ENCODE measurements around the gene PKP1. TPM values are rescaled to one million over a fixed set of nuclear protein-coding genes. Genes with fewer than 3 reads are reported as not detected.

The PKP1 gene
- total and polyA plus RNA-seq, 2 of the 4 experiments (the other 2 are of a cell fraction): 0.18 to 0.36 TPM

DNA sequence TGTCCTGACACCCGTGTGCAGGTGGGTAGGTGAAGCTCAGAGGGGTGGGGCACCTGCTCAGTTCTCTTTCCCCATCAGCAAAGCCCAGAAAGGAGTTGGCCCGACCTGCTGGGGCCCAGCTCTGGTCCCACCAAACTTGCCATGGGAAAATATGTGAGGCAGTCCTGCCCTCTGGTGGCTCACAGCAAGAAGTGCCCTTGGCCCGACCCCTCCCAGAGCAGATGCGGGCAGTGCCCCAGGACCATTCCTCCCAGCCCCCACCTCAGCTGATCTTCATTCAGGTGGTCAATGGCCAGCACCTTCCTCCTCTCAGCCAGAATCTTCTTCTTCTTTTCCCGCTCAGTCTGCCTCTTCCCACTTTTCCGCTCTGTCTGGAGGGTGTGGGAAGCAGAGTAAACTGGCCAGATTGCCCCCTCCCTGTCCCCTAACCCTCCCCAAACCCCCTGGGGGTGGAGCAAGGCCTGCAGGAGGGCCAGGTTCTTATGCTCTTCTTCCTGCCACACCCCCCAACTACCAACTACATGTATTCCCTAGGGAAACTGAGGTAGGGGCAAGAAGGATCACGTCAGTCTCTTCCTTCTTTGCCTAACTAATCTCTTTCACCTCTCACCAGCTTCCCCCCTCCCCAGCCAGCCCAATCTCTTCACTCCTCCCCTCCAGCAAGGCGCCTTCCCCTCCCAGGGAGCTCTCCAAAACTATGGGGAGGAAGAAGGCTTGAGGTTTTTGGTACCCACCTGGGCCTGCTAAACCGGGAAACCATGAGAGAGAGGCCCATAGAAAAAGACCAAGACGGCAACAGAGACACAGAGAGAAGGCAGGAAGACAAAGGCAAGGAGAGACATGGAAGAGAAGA lies 78.6 kb downstream of the PKP1 start (continued):
- no peak for TF ChIP-seq BHLHE40 (IDR thresholded peaks at IDR 0.05; ENCODE audit: low read depth, low read length)

DNA sequence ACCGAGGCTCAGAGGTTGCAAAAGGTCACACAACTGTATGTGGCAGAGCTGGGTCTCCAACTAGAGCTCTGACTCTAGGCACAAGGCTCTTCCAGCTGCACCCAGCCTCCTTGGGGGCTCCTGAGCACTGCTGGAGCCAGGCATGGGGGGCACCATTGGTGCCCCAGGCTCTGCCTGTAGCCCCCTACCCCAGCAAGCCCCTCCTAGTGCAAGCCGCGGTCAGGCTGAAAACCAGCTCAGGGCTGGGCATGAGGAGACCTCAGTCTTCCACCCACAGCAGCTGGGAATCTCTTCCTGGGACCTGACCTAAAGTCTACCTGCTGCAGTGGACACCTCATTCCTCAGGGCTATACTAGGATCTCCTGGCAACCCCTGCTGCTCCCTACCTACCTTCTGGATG lies 79.6 kb downstream of the PKP1 start:
- Histone ChIP-seq H2BK20ac (ENCODE audit: low read depth, low read length) (no peak overlapping the region), H2AFZ (replicated peaks; ENCODE audit: low read length, poor library complexity) (no peak overlapping the region), H2AK5ac (ENCODE audit: low read depth, low read length) (no peak overlapping the region), H3K4ac (ENCODE audit: low read depth, low read length) (no peak overlapping the region), H3K27me3 (ENCODE audit: control insufficient read depth, insufficient read depth, low read length) (peaks cover 71% of the 10 kb centered on the region), H3K79me1 (ENCODE audit: low read depth in 1 of 2, low read length in 2 of 2) (no peaks in the 10 kb centered on the region), H3K9me3 (ENCODE audit: control insufficient read depth, insufficient read depth, low read length) (no peaks in the 10 kb centered on the region), H3K4me1 (ENCODE audit: control insufficient read depth, insufficient read depth, low read length) (no peaks in the 10 kb centered on the region), H2BK15ac (ENCODE audit: low read depth, low read length) (no peak overlapping the region), H3K4me2 (ENCODE audit: low read depth, low read length) (no peak overlapping the region), H3K4me3 (ENCODE audit: insufficient read depth, low read depth, low read length) (no peak overlapping the region), H3K9me1 (ENCODE audit: insufficient read depth, low read length) (no peaks in the 10 kb centered on the region), H2BK5ac (ENCODE audit: low read depth, low read length, poor library complexity, severe bottlenecking) (no peak overlapping the region), H2BK120ac (ENCODE audit: low read depth, low read length) (no peak overlapping the region), H3K36me3 (ENCODE audit: control insufficient read depth, insufficient read depth, low read length) (no peaks in the 10 kb centered on the region), H4K8ac (ENCODE audit: low read depth in 2 of 2, low read length in 2 of 2) (no peak overlapping the region), H4K91ac (ENCODE audit: insufficient read depth, low read depth, low read length) (no peak overlapping the region), H3K56ac (ENCODE audit: extremely low read depth, insufficient read depth, low read length) (no peak overlapping the region), H3K18ac (ENCODE audit: low read depth, low read length) (no peak overlapping the region), H2AK9ac (replicated peaks; ENCODE audit: low read depth, low read length, poor library complexity) (no peak overlapping the region), H3K27ac (ENCODE audit: insufficient read depth, low read length) (no peak overlapping the region), H3K9ac (ENCODE audit: low read depth, low read length) (no peak overlapping the region), H4K5ac (ENCODE audit: low read depth, low read length) (no peak overlapping the region), H3K14ac (replicated peaks; ENCODE audit: low read depth, low read length) (no peak overlapping the region), H4K20me1 (ENCODE audit: insufficient read depth, low read length) (no peaks in the 10 kb centered on the region; the same call in 1 of the 2 replicates), H3K23ac (ENCODE audit: low read depth, low read length) (no peak overlapping the region)
- POLR2A ChIA-PET (ENCODE audit: unreplicated experiment): no interaction called here
- dilution Hi-C loops (cut with HindIII; ENCODE audit: low sequenced_read_pairs, unreplicated experiment): no loop called here
- no peak for DNase-seq
- ATAC-seq (ENCODE audit: low read depth): no peak
- intact Hi-C loops (cut with micrococcal nuclease): no loop called here
- BruUV-seq (replicated peaks): no TSS peak
- no CpG with 5 or more reads among the region's 3 CpGs for WGBS, 2 experiments (ENCODE audit: extremely low coverage in 2 of 2, insufficient read length in 1 of 2)
- CTCF ChIA-PET: interaction anchor here (0.6 to 1.2 kb wide), 3 partner anchors 14 to 1200 kb away, joined by 3 to 6 read pairs (median 4); no protein-coding TSS in a partner anchor
- in situ Hi-C loops (cut with MboI; ENCODE audit: low sequenced_read_pairs): no loop called here
- TF ChIP-seq, protein P1, sequence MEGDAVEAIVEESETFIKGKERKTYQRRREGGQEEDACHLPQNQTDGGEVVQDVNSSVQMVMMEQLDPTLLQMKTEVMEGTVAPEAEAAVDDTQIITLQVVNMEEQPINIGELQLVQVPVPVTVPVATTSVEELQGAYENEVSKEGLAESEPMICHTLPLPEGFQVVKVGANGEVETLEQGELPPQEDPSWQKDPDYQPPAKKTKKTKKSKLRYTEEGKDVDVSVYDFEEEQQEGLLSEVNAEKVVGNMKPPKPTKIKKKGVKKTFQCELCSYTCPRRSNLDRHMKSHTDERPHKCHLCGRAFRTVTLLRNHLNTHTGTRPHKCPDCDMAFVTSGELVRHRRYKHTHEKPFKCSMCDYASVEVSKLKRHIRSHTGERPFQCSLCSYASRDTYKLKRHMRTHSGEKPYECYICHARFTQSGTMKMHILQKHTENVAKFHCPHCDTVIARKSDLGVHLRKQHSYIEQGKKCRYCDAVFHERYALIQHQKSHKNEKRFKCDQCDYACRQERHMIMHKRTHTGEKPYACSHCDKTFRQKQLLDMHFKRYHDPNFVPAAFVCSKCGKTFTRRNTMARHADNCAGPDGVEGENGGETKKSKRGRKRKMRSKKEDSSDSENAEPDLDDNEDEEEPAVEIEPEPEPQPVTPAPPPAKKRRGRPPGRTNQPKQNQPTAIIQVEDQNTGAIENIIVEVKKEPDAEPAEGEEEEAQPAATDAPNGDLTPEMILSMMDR (conservative IDR thresholded peaks at IDR 0.05; ENCODE audit: low read depth, low read length): no peak
- TF ChIP-seq CEBPB (IDR thresholded peaks at IDR 0.05; ENCODE audit: low read depth, low read length): no peak
- TF ChIP-seq, protein P2, sequence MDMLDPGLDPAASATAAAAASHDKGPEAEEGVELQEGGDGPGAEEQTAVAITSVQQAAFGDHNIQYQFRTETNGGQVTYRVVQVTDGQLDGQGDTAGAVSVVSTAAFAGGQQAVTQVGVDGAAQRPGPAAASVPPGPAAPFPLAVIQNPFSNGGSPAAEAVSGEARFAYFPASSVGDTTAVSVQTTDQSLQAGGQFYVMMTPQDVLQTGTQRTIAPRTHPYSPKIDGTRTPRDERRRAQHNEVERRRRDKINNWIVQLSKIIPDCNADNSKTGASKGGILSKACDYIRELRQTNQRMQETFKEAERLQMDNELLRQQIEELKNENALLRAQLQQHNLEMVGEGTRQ (IDR thresholded peaks at IDR 0.05; ENCODE audit: low read depth, low read length): no peak
- no peak for TF ChIP-seq MXI1 (IDR thresholded peaks at IDR 0.05; ENCODE audit: borderline replicate concordance, low read depth, low read length)
- TF ChIP-seq, protein P3, sequence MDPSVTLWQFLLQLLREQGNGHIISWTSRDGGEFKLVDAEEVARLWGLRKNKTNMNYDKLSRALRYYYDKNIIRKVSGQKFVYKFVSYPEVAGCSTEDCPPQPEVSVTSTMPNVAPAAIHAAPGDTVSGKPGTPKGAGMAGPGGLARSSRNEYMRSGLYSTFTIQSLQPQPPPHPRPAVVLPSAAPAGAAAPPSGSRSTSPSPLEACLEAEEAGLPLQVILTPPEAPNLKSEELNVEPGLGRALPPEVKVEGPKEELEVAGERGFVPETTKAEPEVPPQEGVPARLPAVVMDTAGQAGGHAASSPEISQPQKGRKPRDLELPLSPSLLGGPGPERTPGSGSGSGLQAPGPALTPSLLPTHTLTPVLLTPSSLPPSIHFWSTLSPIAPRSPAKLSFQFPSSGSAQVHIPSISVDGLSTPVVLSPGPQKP (IDR thresholded peaks at IDR 0.05; ENCODE audit: borderline replicate concordance, low read depth, low read length): no peak
- no peak for TF ChIP-seq POLR2A (IDR thresholded peaks at IDR 0.05; ENCODE audit: low read depth, low read length)
- no peak for TF ChIP-seq BHLHE40 (IDR thresholded peaks at IDR 0.05; ENCODE audit: low read depth, low read length)
- no peak for TF ChIP-seq RCOR1 (IDR thresholded peaks at IDR 0.05; ENCODE audit: insufficient replicate concordance, low read length)
- TF ChIP-seq CHD1 (IDR thresholded peaks at IDR 0.05; ENCODE audit: low read depth, low read length): no peak
- no peak for TF ChIP-seq RAD21 (IDR thresholded peaks at IDR 0.05; ENCODE audit: low read length)
- TF ChIP-seq NFE2L2 (IDR thresholded peaks at IDR 0.05; ENCODE audit: low read depth, low read length): no peak
- no peak for TF ChIP-seq SMC3 (IDR thresholded peaks at IDR 0.05; ENCODE audit: low read depth, low read length)

Data from IMR-90 (cell line).